Stomach smooth muscle (tissue), 2 donors: ENCODE data around the gene CBLL1.

Source experiments
- H3K27ac ChIP-seq: one replicate; pipeline ENCODE4 v1.7.0; 2013; ENCODE audit warnings: mild to moderate bottlenecking, low read length, inconsistent platforms
- H3K27me3 ChIP-seq, 2 donors: one replicate each; pipeline ENCODE4 v1.7.0; 2013; ENCODE audit warnings: low read length in 2 of 2; ENCODE audit not compliant: insufficient read depth in 2 of 2, control insufficient read depth in 1 of 2
- H3K36me3 ChIP-seq, 2 donors: one replicate each; pipeline ENCODE4 v1.7.0; 2013; ENCODE audit warnings: low read length in 2 of 2; ENCODE audit not compliant: control insufficient read depth in 2 of 2, insufficient read depth in 2 of 2
- H3K4me1 ChIP-seq: one replicate; pipeline ENCODE4 v1.7.0; 2013; ENCODE audit warnings: low read length; ENCODE audit not compliant: control insufficient read depth, insufficient read depth
- H3K4me3 ChIP-seq, 2 donors: one replicate each; pipeline ENCODE4 v1.7.0; 2013; ENCODE audit warnings: low read length in 2 of 2
- H3K9ac ChIP-seq, 2 donors: one replicate each; pipeline ENCODE4 v1.7.0; 2013; ENCODE audit warnings: low read length in 2 of 2, mild to moderate bottlenecking in 1 of 2
- H3K9me3 ChIP-seq, 2 donors: one replicate each; pipeline ENCODE4 v1.7.0; 2013; ENCODE audit warnings: low read length in 2 of 2; ENCODE audit not compliant: control insufficient read depth in 2 of 2
- donor health status: healthy.
- donor health status: Pancreatic carcinoma.

Gene CBLL1

DNA sequence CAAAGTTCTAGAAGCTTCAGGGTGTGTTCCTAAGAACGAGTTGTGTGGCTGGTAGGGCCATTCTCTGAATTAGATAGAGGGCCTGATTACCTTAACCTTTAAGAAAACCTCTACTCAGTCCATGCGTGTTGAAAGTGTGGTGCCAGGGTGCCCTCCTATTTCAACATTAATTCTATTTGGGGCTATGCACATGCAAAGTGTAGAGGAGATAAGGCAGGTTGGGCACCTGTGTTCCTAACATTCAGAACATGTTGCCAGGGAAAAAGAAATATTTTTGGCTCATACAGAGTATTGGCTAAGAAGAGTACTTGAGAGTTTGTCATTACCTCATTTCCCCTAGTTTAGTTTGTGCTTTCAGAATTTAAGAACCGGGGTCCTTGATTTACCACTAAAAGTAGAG, 38.4 kb downstream of the CBLL1 start:
- H3K27ac ChIP-seq = no peak overlapping the region
- no peaks in the 10 kb centered on the region for H3K36me3 ChIP-seq
- H3K27me3 ChIP-seq = no peaks in the 10 kb centered on the region
- no peak overlapping the region for H3K4me3 ChIP-seq
- H3K9ac ChIP-seq = no peak overlapping the region
- no peaks in the 10 kb centered on the region for H3K9me3 ChIP-seq
- peaks cover 10% of the 10 kb centered on the region for H3K4me1 ChIP-seq

DNA sequence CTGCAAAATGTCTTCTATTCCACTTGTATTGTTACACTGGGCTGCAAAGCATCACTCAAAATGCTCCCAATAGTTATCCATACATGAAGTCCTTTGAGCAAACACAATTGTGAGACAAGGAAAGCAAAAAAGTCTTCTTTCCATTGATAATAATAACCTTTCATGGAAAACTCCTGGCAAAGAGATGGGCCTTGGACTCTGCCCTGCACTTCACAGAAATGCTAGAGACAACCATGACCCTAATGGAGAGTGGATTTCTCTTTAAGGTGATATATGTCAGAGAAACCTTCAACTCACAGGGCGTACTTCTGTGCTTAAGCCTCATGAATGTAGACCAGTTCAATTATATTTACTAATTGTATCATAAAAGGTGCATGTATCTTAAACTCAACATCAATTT, 39.7 kb downstream of the CBLL1 start:
- H3K27me3 ChIP-seq = no peaks in the 10 kb centered on the region
- H3K27ac ChIP-seq = no peak overlapping the region
- H3K4me3 ChIP-seq = no peak overlapping the region
- H3K9ac ChIP-seq = no peak overlapping the region
- peaks cover 10% of the 10 kb centered on the region for H3K4me1 ChIP-seq
- H3K9me3 ChIP-seq = no peaks in the 10 kb centered on the region
- H3K36me3 ChIP-seq = no peaks in the 10 kb centered on the region

DNA sequence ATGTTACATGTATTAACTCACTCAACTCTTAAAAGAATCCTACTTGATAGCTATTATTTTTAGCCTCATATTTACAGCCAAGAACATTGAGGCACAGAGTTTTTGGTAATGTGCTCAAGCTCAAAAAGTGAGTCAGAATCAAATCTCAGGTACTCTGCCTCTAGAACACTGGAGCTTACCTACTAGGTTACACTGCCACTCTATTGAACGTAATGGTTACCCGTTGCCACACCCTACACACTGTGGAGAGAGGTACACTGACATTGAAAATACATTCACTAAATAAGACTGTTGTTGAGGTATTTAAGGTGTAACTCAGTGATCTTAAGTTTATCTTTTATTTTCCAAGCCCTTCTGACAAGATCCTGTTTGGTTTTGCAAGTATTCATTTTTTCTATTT, 41.2 kb downstream of the CBLL1 start:
- H3K9ac ChIP-seq = peak overlapping the region in 1 of 2 donors; percentile 28
- H3K27ac ChIP-seq = peak overlapping the region; percentile 82
- no peaks in the 10 kb centered on the region for H3K36me3 ChIP-seq
- no peaks in the 10 kb centered on the region for H3K27me3 ChIP-seq
- peak overlapping the region in 1 of 2 donors; percentile 32 for H3K4me3 ChIP-seq
- no peaks in the 10 kb centered on the region for H3K9me3 ChIP-seq
- peaks cover 10% of the 10 kb centered on the region for H3K4me1 ChIP-seq

DNA sequence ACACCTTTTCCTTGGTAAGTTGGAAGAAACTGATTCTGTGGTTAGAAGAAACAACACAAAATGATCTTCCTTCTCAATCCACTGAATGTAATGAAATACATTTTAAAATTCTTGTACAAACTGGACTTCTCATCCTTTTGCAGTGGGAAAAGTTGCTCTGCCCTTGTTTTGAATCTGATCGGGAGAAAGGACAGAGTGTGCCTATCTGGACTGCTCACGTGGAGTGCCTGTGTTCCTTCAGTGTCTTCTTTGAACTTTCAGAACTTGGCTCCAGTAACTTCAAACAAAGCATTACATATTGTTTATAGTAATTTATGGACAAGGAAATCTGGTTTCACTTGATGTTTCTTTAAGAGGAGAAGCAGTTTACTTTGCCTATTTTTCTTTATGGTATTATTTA, 42.0 kb downstream of the CBLL1 start:
- peak overlapping the region; percentile 26 to 37 for H3K9ac ChIP-seq
- H3K4me1 ChIP-seq = peaks cover 10% of the 10 kb centered on the region
- no peaks in the 10 kb centered on the region for H3K36me3 ChIP-seq
- H3K27ac ChIP-seq = peak overlapping the region; percentile 82
- H3K4me3 ChIP-seq = peak overlapping the region in 1 of 2 donors; percentile 44
- no peaks in the 10 kb centered on the region for H3K9me3 ChIP-seq
- no peaks in the 10 kb centered on the region for H3K27me3 ChIP-seq

DNA sequence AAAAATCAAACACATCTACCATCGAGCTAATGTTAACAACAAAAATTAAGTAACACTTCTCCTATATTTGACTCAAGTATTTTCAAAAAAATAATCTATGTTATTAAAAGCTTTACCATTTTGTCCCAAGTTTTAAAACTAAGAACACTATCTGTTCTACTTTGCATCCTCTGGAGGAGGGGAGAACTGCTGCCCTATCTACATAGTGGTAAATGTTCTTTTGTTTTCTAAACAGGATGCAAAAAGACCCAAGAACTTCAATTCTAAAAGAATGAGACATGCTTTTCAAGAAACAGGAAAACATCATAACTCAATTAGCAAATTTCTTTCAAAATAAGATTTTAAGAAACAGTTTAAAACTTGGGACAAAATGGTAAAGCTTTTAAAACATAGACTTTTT, 44.3 kb downstream of the CBLL1 start:
- Histone ChIP-seq H3K36me3 (no peaks in the 10 kb centered on the region), H3K9me3 (no peaks in the 10 kb centered on the region), H3K4me1 (peaks cover 4% of the 10 kb centered on the region), H3K4me3 (no peak overlapping the region), H3K9ac (no peak overlapping the region), H3K27ac (peak overlapping the region; percentile 82), H3K27me3 (no peaks in the 10 kb centered on the region)

DNA sequence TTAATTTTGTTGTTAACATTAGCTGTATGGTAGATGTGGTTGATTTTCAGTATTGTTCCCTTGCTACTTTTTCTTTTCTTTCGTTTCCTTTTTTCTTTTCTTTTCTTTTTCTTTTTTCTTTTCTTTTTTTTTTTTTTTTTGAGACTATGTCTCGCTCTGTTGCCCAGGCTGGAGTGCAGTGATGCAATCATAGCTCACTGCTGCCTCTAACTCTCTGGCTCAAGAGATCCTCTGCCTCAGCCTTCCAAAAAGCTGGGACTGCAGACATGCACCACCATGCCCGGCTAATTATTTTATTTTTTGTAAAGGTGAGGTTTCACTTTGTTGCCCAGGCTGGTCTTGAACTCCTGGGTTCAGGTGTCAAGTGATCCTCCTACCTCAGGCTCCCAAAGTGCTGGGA, 44.7 kb downstream of the CBLL1 start:
- Histone ChIP-seq H3K36me3 (no peaks in the 10 kb centered on the region), H3K27me3 (no peaks in the 10 kb centered on the region), H3K4me3 (no peak overlapping the region), H3K9ac (no peak overlapping the region), H3K27ac (no peak overlapping the region), H3K4me1 (peaks cover 4% of the 10 kb centered on the region), H3K9me3 (no peaks in the 10 kb centered on the region)

DNA sequence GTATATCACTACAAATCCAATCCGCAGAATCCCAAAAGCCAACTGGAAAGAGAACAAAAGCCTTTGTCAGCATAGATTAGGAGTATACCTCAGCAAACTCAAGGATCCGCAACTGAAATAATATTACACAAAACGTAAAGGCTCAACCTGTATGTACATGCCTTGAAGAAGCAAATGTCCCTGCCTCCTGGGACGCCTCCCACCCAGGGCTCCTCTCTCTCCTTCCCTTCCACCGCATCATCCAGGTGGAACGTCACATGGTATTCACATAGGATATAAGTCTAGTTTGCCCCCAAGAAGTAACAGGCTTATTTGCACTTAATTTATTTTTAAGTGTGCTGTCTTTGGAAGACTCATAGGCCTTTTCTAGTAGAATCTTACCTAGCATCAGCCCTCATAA, 45.7 kb downstream of the CBLL1 start:
- Histone ChIP-seq H3K4me3 (no peak overlapping the region), H3K9ac (no peak overlapping the region), H3K9me3 (no peaks in the 10 kb centered on the region), H3K4me1 (peaks cover 4% of the 10 kb centered on the region), H3K36me3 (no peaks in the 10 kb centered on the region), H3K27me3 (no peaks in the 10 kb centered on the region), H3K27ac (no peak overlapping the region)

DNA sequence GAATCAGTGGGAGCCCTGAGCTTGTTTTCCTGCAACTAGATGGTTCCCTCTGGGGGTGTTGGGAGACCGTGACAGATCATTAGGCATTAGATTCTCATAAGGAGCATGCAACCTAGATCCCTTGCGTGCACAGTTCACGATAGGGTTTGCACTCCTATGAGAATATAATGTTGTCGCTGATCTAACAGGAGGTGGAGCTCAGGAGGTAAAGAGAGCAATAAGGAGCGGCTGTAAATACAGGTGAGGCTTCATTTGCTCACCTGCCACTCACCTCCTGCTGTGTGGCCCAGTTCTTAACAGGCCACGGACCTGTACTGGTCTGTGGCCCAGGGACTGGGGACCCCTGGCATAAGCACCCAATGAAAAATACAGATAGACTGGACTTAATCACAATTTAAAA, 48.4 kb downstream of the CBLL1 start:
- no peaks in the 10 kb centered on the region for H3K9me3 ChIP-seq
- H3K27me3 ChIP-seq = no peaks in the 10 kb centered on the region
- no peak overlapping the region for H3K27ac ChIP-seq
- no peaks in the 10 kb centered on the region for H3K4me1 ChIP-seq
- no peak overlapping the region for H3K4me3 ChIP-seq
- H3K9ac ChIP-seq = no peak overlapping the region
- H3K36me3 ChIP-seq = no peaks in the 10 kb centered on the region

DNA sequence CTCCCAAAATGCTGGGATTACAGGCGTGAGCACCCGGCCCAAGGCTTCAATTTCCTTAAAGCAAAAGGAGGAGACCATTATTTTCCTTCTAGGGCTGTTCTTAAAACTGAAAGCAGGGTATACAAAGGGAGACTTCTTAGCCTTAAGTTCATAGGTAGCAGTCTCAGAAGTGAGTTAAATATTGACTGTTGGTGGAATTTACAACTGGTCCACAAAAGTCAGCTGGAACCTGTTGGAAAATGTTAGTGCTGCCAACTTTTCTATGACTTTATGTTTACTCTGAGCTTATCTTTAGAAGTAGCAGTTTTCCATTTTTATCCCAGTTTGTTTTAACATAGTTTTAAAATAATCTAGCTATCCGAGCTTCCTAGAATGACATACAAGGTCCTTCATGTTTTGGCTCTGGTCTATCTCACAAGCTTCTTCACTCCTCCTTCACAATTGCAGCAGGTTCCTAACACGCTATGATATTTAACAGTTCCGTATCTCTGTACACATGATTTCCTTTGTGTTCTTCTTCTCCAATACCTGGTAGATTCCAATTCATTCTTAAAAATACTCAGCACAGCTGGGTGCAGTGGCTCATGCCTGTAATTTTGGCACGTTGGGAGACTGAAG, 55.8 kb downstream of the CBLL1 start:
- Histone ChIP-seq H3K27me3 (no peaks in the 10 kb centered on the region), H3K27ac (peak overlapping the region; percentile 31), H3K9ac (no peak overlapping the region), H3K36me3 (no peaks in the 10 kb centered on the region), H3K4me3 (no peak overlapping the region), H3K9me3 (no peaks in the 10 kb centered on the region), H3K4me1 (peaks cover 8% of the 10 kb centered on the region)

DNA sequence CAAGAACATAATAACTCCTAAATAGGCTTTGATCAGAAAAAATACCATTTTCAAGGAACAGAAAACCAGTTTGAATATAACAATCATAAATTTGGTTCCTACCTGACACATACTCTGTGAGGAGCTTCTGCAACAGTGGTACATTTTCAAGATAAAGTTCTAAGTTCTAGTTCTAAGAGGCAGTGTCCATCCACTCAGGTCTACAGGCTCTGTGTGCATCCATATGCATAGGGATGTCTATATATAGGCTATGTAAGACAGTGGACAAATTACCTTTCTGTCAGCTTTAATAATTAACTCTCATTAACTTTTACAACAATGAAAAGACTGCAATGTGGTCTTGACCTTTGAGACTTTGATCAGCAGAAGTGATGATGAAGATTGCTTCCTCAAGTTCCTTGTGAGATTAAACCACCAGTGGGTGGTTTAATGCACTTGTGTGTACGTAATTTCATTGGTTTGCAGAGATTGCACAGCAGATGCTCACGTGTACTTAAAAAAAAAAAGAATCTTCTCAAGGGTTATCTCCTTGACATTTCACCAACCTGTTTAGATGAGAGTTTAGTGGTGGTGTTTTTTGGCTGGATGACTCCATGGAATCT, 59.2 kb downstream of the CBLL1 start, which contains the start of gene SLC26A3:
Gene SLC26A3 (minus strand): TSS at position 215 of the 602 bp plus-strand sequence. CDS start 8,714 bp downstream, outside the sequence.
- H3K4me1 ChIP-seq = peaks cover 8% of the 10 kb centered on the region
- no peaks in the 10 kb centered on the region for H3K27me3 ChIP-seq
- H3K9ac ChIP-seq = no peak within 1 kb of the TSS
- no peak within 1 kb of the TSS for H3K4me3 ChIP-seq
- no peaks in the 10 kb centered on the region for H3K36me3 ChIP-seq
- no peak within 1 kb of the TSS for H3K27ac ChIP-seq
- no peaks in the 10 kb centered on the region for H3K9me3 ChIP-seq

DNA sequence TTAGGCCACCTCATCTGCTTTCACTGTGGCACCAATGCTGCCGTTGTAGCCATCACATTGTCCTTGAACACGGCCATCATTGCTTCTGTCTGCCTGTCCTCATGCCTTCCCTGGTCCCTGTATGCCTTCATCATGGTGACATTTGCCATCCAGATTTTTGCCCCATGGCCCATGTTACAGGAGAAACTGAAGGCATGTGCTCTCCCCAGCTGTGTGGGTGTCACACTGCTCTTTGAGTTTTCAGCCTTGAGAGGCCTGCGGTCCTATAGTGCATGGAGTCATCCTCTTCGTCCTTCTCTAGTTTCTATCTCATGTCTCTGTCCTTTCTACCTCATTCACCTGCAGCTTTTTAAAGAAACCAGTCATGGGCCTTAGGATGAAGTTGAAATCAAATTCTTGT, 65.2 kb downstream of the CBLL1 start:
- H3K36me3 ChIP-seq = no peaks in the 10 kb centered on the region
- H3K4me1 ChIP-seq = no peaks in the 10 kb centered on the region
- no peak overlapping the region for H3K4me3 ChIP-seq
- H3K9me3 ChIP-seq = no peaks in the 10 kb centered on the region
- no peaks in the 10 kb centered on the region for H3K27me3 ChIP-seq
- no peak overlapping the region for H3K27ac ChIP-seq
- H3K9ac ChIP-seq = no peak overlapping the region
